SK-N-SH (cell line): Measurements from ENCODE around the gene MTHFD1L. TPM values are rescaled to one million over a fixed set of nuclear protein-coding genes. Genes with fewer than 3 reads are reported as not detected.

Experiments
- CTCF ChIA-PET: fragments of 300-600, 350-600 bp; formaldehyde crosslinking; extraction: SDS; loops from one replicate; lab custom pipeline; 2021; lab: Yijun Ruan, JAX
- POLR2A ChIA-PET: fragments of 350-600 bp; sonication (Branson Sonifier 250); formaldehyde crosslinking; extraction: SDS; loops from one replicate; lab custom pipeline; 2020; ENCODE audit warnings: antibody characterized with exemption, inconsistent platforms; lab: Yijun Ruan, JAX
- DNase-seq: peaks from one replicate; pipeline ENCODE4 v3.0.0; 2012
- H2AFZ ChIP-seq: fragments of 200-600 bp; sonication (generic); 2 replicates; pipeline ENCODE4 v1.8.1; 2016; ENCODE audit warnings: antibody characterized with exemption, mild to moderate bottlenecking, low read depth
- H3F3A ChIP-seq: fragments of 200-600 bp; sonication (generic); replicated peaks from 2 replicates; pipeline ENCODE3; 2016; ENCODE audit warnings: antibody characterized with exemption, mild to moderate bottlenecking; ENCODE audit not compliant: insufficient read depth
- H3K27ac ChIP-seq, 2 experiments: fragments of 200-500 bp in 1 of 2; fragments of 200-600 bp in 1 of 2; sonication (Bioruptor generic) in 1 of 2; sonication (generic), shearing (Covaris generic) in 1 of 2; 2 replicates each; pipeline versions ENCODE4 v1.5.1 to v1.6.1; 2014 to 2016; ENCODE audit warnings: low read depth in 2 of 2, inconsistent platforms in 1 of 2, low read length in 1 of 2, mild to moderate bottlenecking in 1 of 2, mixed read lengths in 1 of 2
- H3K27me3 ChIP-seq: fragments of 200-600 bp; sonication (generic), shearing (Covaris generic); 2 replicates; pipeline ENCODE4 v1.6.1; 2016; ENCODE audit warnings: mixed run types; ENCODE audit not compliant: insufficient read depth
- H3K36me3 ChIP-seq, 2 experiments: fragments of 200-500 bp in 1 of 2; fragments of 200-600 bp in 1 of 2; sonication (Bioruptor generic) in 1 of 2; sonication (generic) in 1 of 2; replicated peaks in 1 of 2; 2 replicates each; pipeline versions ENCODE3 to v1.5.1; 2014 to 2016; ENCODE audit warnings: low read length in 1 of 2, mild to moderate bottlenecking in 1 of 2; ENCODE audit not compliant: insufficient read depth in 2 of 2, control insufficient read depth in 1 of 2
- H3K4me1 ChIP-seq, 2 experiments: fragments of 200-500 bp in 1 of 2; fragments of 200-600 bp in 1 of 2; sonication (Bioruptor generic) in 1 of 2; sonication (generic), shearing (Covaris generic) in 1 of 2; 2 replicates each; pipeline versions ENCODE4 v1.5.1 to v1.6.1; 2014 to 2016; ENCODE audit warnings: low read depth in 1 of 2, low read length in 1 of 2, mixed run types in 1 of 2; ENCODE audit not compliant: insufficient read depth in 2 of 2, control insufficient read depth in 1 of 2
- H3K4me2 ChIP-seq: fragments of 200-600 bp; sonication (generic), shearing (Covaris generic); 2 replicates; pipeline ENCODE4 v1.6.1; 2017; ENCODE audit warnings: mixed run types
- H3K4me3 ChIP-seq, 2 experiments: fragments of 200-500 bp in 1 of 2; fragments of 200-600 bp in 1 of 2; sonication (Bioruptor generic) in 1 of 2; sonication (generic), shearing (Covaris generic) in 1 of 2; 2 replicates each; pipeline versions ENCODE4 v1.5.1 to v1.8.1; 2014 to 2016; ENCODE audit warnings: low read depth in 2 of 2, inconsistent platforms in 1 of 2, low read length in 1 of 2, mild to moderate bottlenecking in 1 of 2, mixed read lengths in 1 of 2, moderate library complexity in 1 of 2
- H3K79me2 ChIP-seq: fragments of 200-600 bp; sonication (generic); 2 replicates; pipeline ENCODE4 v1.8.1; 2017; ENCODE audit warnings: mild to moderate bottlenecking; ENCODE audit not compliant: insufficient read depth
- H3K9ac ChIP-seq: fragments of 200-600 bp; sonication (generic); 2 replicates; pipeline ENCODE4 v1.6.1; 2017; ENCODE audit warnings: mixed run types
- H3K9me2 ChIP-seq: fragments of 200-600 bp; sonication (generic); 2 replicates; pipeline ENCODE4 v1.6.1; 2017; ENCODE audit warnings: mixed run types
- H3K9me3 ChIP-seq: fragments of 200-600 bp; sonication (generic); 2 replicates; pipeline ENCODE4 v1.6.1; 2017; ENCODE audit warnings: mixed run types, mild to moderate bottlenecking, moderate library complexity
- H4K20me1 ChIP-seq: fragments of 200-600 bp; sonication (generic); 2 replicates; pipeline ENCODE4 v1.6.1; 2017; ENCODE audit warnings: mild to moderate bottlenecking, mixed run types; ENCODE audit not compliant: insufficient read depth
- CHD2 ChIP-seq: fragments of 150-350 bp; IDR thresholded peaks from 2 replicates; pipeline ENCODE4 v1.6.1; 2018; ENCODE audit warnings: low read length; ENCODE audit not compliant: partially characterized antibody
- EP300 ChIP-seq, 2 experiments: IDR thresholded peaks; 2 replicates each; pipeline versions ENCODE4 v1.4.0 to v1.6.1; 2012; ENCODE audit warnings: borderline replicate concordance in 1 of 2, low read depth in 1 of 2, low read length in 1 of 2
- FOSL2 ChIP-seq: IDR thresholded peaks from 2 replicates; pipeline ENCODE4 v1.4.0; 2012; ENCODE audit warnings: low read depth, mild to moderate bottlenecking, moderate library complexity, borderline replicate concordance
- FOXM1 ChIP-seq: IDR thresholded peaks from 2 replicates; pipeline ENCODE4 v1.4.0; 2012; ENCODE audit warnings: low read depth, mild to moderate bottlenecking
- GABPA ChIP-seq: IDR thresholded peaks from 2 replicates; pipeline ENCODE4 v1.4.0; 2012; ENCODE audit warnings: low read depth, mild to moderate bottlenecking
- MEF2A ChIP-seq: IDR thresholded peaks from 2 replicates; pipeline ENCODE4 v1.4.0; 2012; ENCODE audit warnings: low read depth, borderline replicate concordance
- NFIC ChIP-seq: IDR thresholded peaks from 2 replicates; pipeline ENCODE4 v1.4.0; 2012; ENCODE audit warnings: borderline replicate concordance
- POLR2AphosphoS5 ChIP-seq: IDR thresholded peaks from 2 replicates; pipeline ENCODE4 v1.6.1; 2012; ENCODE audit warnings: low read depth, low read length
- RCOR1 ChIP-seq: fragments of 150-350 bp; IDR thresholded peaks from 2 replicates; pipeline ENCODE4 v1.6.1; 2017; ENCODE audit warnings: antibody characterized with exemption, low read length
- RXRA ChIP-seq: IDR thresholded peaks from 2 replicates; pipeline ENCODE4 v1.4.0; 2012; ENCODE audit warnings: low read depth, mild to moderate bottlenecking, borderline replicate concordance
- TAF1 ChIP-seq: IDR thresholded peaks from 2 replicates; pipeline ENCODE4 v1.6.1; 2012; ENCODE audit warnings: low read depth, mild to moderate bottlenecking, low read length, moderate library complexity, borderline replicate concordance
- TCF12 ChIP-seq: IDR thresholded peaks from 2 replicates; pipeline ENCODE4 v1.4.0; 2012
- TEAD4 ChIP-seq: IDR thresholded peaks from 2 replicates; pipeline ENCODE4 v1.4.0; 2012; ENCODE audit warnings: mild to moderate bottlenecking, borderline replicate concordance; ENCODE audit not compliant: insufficient read depth
- WGBS: methylation state at CpG from one replicate; pipeline ENCODE4 v1.1.6; 2017; ENCODE audit warnings: low lambda C conversion rate; 5-methylcytosine and 5-hydroxymethylcytosine counted together
- polyA plus RNA-seq, 3 experiments: library from polyadenylated mRNA; depleted of rRNA; stranded (reverse); fragments of >200 nt; gene quantifications; 2 replicates each; pipeline ENCODE4 v1.2.3, GENCODE V29; 2012
- TF ChIP-seq, protein P1 (sequence below): IDR thresholded peaks from 2 replicates; pipeline ENCODE4 v1.4.0; 2012; ENCODE audit warnings: low read depth
- TF ChIP-seq, protein P2 (sequence below): fragments of 150-350 bp; IDR thresholded peaks from 2 replicates; pipeline ENCODE4 v1.6.1; 2016; ENCODE audit warnings: mild to moderate bottlenecking, low read depth, low read length
- TF ChIP-seq, protein P3 (sequence below): fragments of 200-600 bp; sonication (generic); IDR thresholded peaks from 2 replicates; pipeline ENCODE4 v1.6.1; 2017; ENCODE audit warnings: antibody characterized with exemption, mild to moderate bottlenecking, moderate library complexity
- TF ChIP-seq, protein P4 (sequence below): IDR thresholded peaks from 2 replicates; pipeline ENCODE4 v1.6.1; 2012; ENCODE audit warnings: mild to moderate bottlenecking, low read depth, low read length, moderate library complexity
- TF ChIP-seq, protein P5 (sequence below): IDR thresholded peaks from 2 replicates; pipeline ENCODE4 v1.4.0; 2012; ENCODE audit warnings: low read depth, borderline replicate concordance

MTHFD1L gene
- polyA plus RNA-seq, 1 of the 3 experiments (the other 2 are of a cell fraction), result 37.0 TPM

DNA sequence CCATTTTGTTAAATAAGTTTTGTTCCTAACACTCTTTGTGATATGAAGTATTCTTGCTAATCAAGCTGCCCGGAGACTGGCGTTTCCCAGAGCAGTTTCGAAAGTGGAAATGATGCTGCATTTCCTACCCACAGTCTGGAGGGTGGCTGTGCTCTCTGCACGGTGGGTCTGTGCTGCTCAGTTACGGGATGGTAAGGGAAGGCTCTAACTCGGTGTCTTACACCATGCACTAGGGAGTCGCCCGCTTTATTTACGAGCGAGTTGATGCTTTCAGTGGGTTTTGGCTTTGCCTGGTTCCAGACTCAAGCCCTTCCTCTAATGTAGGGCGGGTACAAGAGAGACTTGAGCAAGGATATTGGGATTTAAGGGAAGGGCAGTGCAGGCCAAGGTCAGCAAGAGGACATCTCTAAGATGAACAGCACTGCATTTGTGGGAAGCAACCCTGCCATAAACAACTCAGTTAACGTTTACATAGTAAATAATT is 194.2 kb downstream of the MTHFD1L start:
- Histone ChIP-seq H3K4me1 (peaks cover 23 to 45% of the 10 kb centered on the region in 2 experiments), H3K4me3 (no peak overlapping the region), H3K9me3 (no peaks in the 10 kb centered on the region), H3K27ac (peak overlapping the region; percentile 72 to 98), H3K36me3 (peaks cover 0 to 16% of the 10 kb centered on the region in 2 experiments), H2AFZ (no peak overlapping the region), H3K4me2 (peak overlapping the region; percentile 64), H3K27me3 (no peaks in the 10 kb centered on the region), H3K9ac (peak overlapping the region; percentile 61), H3F3A (peaks cover 55% of the 10 kb centered on the region), H3K79me2 (peaks cover 26% of the 10 kb centered on the region; the same call in 1 of the 2 replicates), H4K20me1 (no peaks in the 10 kb centered on the region), H3K9me2 (no peaks in the 10 kb centered on the region)
- no peak for DNase-seq
- CTCF ChIA-PET, result interaction anchor here (2.7 kb wide), 1 partner anchor 264 kb away, joined by 16 read pairs; no protein-coding TSS in a partner anchor
- no peak for TF ChIP-seq FOXM1
- no peak for TF ChIP-seq TAF1
- 75% methylated on average over 12 of the region's 12 CpGs for WGBS
- POLR2A ChIA-PET, result no interaction called here

DNA sequence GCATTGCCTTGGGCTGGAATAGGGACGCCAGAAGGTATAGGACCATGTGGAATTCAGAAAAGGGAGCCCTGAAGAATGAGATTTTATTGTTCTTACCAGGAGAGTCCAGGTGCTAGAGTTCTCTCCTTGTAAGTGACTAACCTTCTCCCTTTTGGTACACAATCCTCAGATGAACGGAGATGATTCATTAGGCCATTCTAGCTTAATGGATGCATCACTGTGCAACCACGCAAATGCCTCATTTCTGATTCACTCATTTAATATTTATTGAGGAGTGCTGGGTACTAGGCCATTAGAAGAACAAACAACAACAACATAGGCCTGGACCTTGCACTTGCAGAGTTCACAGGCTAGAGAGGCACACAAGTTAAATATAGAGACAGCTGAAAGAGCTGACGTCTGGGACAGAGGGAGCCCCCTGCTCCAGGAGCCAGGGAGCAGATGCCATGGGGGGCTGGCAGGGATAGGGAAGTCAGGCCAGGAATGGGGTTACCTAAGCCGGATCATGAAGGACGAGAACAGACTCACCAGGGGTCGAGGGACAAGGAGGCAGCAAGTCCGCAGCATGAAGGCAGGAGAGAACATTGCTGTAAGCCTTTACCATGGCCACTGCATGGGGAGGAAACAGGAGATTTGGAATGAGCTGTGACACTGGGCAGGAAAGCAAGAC is 194.7 kb downstream of the MTHFD1L start:
- H3K27me3 ChIP-seq, result no peaks in the 10 kb centered on the region
- H4K20me1 ChIP-seq, result no peaks in the 10 kb centered on the region
- peaks cover 23 to 45% of the 10 kb centered on the region in 2 experiments for H3K4me1 ChIP-seq
- CTCF ChIA-PET, result interaction anchor here (2.7 kb wide), 1 partner anchor 264 kb away, joined by 16 read pairs; no protein-coding TSS in a partner anchor
- H3K9me2 ChIP-seq, result no peaks in the 10 kb centered on the region
- no peak overlapping the region for H3K4me3 ChIP-seq
- 45% methylated on average over 8 of the region's 8 CpGs for WGBS
- H3F3A ChIP-seq, result peaks cover 51% of the 10 kb centered on the region
- peak overlapping the region; percentile 64 for H3K4me2 ChIP-seq
- H2AFZ ChIP-seq, result no peak overlapping the region
- H3K9me3 ChIP-seq, result no peaks in the 10 kb centered on the region
- POLR2A ChIA-PET, result no interaction called here
- peaks cover 0 to 20% of the 10 kb centered on the region in 2 experiments for H3K36me3 ChIP-seq
- peak overlapping the region; percentile 72 to 98 for H3K27ac ChIP-seq
- no peak for DNase-seq
- peak overlapping the region; percentile 70 for H3K9ac ChIP-seq
- peaks cover 32% of the 10 kb centered on the region for H3K79me2 ChIP-seq
- TF ChIP-seq, protein P1, sequence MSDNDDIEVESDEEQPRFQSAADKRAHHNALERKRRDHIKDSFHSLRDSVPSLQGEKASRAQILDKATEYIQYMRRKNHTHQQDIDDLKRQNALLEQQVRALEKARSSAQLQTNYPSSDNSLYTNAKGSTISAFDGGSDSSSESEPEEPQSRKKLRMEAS, result peak; percentile 49; the same call in 1 of the 2 replicates
- TF ChIP-seq, protein P2, sequence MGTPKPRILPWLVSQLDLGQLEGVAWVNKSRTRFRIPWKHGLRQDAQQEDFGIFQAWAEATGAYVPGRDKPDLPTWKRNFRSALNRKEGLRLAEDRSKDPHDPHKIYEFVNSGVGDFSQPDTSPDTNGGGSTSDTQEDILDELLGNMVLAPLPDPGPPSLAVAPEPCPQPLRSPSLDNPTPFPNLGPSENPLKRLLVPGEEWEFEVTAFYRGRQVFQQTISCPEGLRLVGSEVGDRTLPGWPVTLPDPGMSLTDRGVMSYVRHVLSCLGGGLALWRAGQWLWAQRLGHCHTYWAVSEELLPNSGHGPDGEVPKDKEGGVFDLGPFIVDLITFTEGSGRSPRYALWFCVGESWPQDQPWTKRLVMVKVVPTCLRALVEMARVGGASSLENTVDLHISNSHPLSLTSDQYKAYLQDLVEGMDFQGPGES, result no peak
- TF ChIP-seq NFIC, result peak; percentile 53; the same call in 1 of the 2 replicates
- peak; percentile 61; the same call in 1 of the 2 replicates for TF ChIP-seq FOXM1
- peak; percentile 90 for TF ChIP-seq RXRA
- peak; percentile 46; the same call in 1 of the 2 replicates for TF ChIP-seq POLR2AphosphoS5
- TF ChIP-seq MEF2A, result peak; percentile 73
- TF ChIP-seq, protein P3, sequence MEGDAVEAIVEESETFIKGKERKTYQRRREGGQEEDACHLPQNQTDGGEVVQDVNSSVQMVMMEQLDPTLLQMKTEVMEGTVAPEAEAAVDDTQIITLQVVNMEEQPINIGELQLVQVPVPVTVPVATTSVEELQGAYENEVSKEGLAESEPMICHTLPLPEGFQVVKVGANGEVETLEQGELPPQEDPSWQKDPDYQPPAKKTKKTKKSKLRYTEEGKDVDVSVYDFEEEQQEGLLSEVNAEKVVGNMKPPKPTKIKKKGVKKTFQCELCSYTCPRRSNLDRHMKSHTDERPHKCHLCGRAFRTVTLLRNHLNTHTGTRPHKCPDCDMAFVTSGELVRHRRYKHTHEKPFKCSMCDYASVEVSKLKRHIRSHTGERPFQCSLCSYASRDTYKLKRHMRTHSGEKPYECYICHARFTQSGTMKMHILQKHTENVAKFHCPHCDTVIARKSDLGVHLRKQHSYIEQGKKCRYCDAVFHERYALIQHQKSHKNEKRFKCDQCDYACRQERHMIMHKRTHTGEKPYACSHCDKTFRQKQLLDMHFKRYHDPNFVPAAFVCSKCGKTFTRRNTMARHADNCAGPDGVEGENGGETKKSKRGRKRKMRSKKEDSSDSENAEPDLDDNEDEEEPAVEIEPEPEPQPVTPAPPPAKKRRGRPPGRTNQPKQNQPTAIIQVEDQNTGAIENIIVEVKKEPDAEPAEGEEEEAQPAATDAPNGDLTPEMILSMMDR, result no peak
- TF ChIP-seq CHD2, result no peak
- TF ChIP-seq, protein P4, sequence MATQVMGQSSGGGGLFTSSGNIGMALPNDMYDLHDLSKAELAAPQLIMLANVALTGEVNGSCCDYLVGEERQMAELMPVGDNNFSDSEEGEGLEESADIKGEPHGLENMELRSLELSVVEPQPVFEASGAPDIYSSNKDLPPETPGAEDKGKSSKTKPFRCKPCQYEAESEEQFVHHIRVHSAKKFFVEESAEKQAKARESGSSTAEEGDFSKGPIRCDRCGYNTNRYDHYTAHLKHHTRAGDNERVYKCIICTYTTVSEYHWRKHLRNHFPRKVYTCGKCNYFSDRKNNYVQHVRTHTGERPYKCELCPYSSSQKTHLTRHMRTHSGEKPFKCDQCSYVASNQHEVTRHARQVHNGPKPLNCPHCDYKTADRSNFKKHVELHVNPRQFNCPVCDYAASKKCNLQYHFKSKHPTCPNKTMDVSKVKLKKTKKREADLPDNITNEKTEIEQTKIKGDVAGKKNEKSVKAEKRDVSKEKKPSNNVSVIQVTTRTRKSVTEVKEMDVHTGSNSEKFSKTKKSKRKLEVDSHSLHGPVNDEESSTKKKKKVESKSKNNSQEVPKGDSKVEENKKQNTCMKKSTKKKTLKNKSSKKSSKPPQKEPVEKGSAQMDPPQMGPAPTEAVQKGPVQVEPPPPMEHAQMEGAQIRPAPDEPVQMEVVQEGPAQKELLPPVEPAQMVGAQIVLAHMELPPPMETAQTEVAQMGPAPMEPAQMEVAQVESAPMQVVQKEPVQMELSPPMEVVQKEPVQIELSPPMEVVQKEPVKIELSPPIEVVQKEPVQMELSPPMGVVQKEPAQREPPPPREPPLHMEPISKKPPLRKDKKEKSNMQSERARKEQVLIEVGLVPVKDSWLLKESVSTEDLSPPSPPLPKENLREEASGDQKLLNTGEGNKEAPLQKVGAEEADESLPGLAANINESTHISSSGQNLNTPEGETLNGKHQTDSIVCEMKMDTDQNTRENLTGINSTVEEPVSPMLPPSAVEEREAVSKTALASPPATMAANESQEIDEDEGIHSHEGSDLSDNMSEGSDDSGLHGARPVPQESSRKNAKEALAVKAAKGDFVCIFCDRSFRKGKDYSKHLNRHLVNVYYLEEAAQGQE, result peak; percentile 44; the same call in 1 of the 2 replicates
- TF ChIP-seq, protein P5, sequence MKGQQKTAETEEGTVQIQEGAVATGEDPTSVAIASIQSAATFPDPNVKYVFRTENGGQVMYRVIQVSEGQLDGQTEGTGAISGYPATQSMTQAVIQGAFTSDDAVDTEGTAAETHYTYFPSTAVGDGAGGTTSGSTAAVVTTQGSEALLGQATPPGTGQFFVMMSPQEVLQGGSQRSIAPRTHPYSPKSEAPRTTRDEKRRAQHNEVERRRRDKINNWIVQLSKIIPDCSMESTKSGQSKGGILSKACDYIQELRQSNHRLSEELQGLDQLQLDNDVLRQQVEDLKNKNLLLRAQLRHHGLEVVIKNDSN, result no peak
- peak; percentile 89 for TF ChIP-seq TCF12
- TF ChIP-seq TEAD4, result peak; percentile 84
- TF ChIP-seq RCOR1, result no peak
- TF ChIP-seq FOSL2, result peak; percentile 99
- TF ChIP-seq GABPA, result no peak
- peak; percentile 50 to 93 for TF ChIP-seq EP300 (IDR thresholded peaks at IDR 0.05; ENCODE audit: borderline replicate concordance in 1 of 2, low read depth in 1 of 2, low read length in 1 of 2)
